Caco-2 (cell line): Measurements from ENCODE around the gene RANBP3. TPM values are rescaled to one million over a fixed set of nuclear protein-coding genes. Genes with fewer than 3 reads are reported as not detected.
A peak's percentile ranks its signal among the peaks of the same experiment; 100 is the strongest.

Source experiments
- BruUV-seq: library from RNA; stranded (reverse); fragments of 400-500 nt; replicated peaks from 2 replicates; lab custom pipeline; 2021; lab: Mats Ljungman, UMichigan
- CTCF ChIA-PET: fragments of 300-600 bp; sonication (Branson Sonifier 250); formaldehyde crosslinking; loops from one replicate; lab custom pipeline; 2022; ENCODE audit warnings: antibody characterized with exemption; lab: Charles Lee
- POLR2A ChIA-PET: fragments of 300-600 bp; sonication (Branson Sonifier 250); formaldehyde crosslinking; loops from one replicate; lab custom pipeline; 2022; ENCODE audit warnings: antibody characterized with exemption; lab: Charles Lee
- DNase-seq, 2 experiments: peaks; one replicate each; pipeline versions ENCODE4 v3.0.0 to v3.0.0-alpha.2; 2020 to 2022
- H3K27me3 ChIP-seq: replicated peaks from 2 replicates; pipeline ENCODE4 v1.6.0; 2011; ENCODE audit warnings: low read length; ENCODE audit not compliant: control insufficient read depth, insufficient read depth
- H3K36me3 ChIP-seq: 2 replicates; pipeline ENCODE4 v1.5.1; 2011; ENCODE audit warnings: low read length; ENCODE audit not compliant: control insufficient read depth, insufficient read depth
- H3K4me1 ChIP-seq: fragments of 250-450 bp; sonication (Bioruptor Pico); 2 replicates; pipeline ENCODE4 v1.5.1; 2020; ENCODE audit warnings: mild to moderate bottlenecking
- H3K4me3 ChIP-seq: 2 replicates; pipeline ENCODE4 v1.5.1; 2011; ENCODE audit warnings: low read depth, mild to moderate bottlenecking, control low read depth, low read length
- H3K9me3 ChIP-seq: fragments of 250-450 bp; sonication (Bioruptor Pico); 2 replicates; pipeline ENCODE4 v1.5.1; 2020; ENCODE audit warnings: mild to moderate bottlenecking, moderate library complexity
- H3K27ac Mint-ChIP-seq: one replicate; pipeline ENCODE4 v1.8.0; 2022; ENCODE audit warnings: mixed read lengths; ENCODE audit not compliant: unreplicated experiment
- H3K27me3 Mint-ChIP-seq: one replicate; pipeline ENCODE4 v1.8.0; 2022; ENCODE audit warnings: mixed read lengths; ENCODE audit not compliant: insufficient read depth, unreplicated experiment
- H3K36me3 Mint-ChIP-seq: one replicate; pipeline ENCODE4 v1.8.0; 2022; ENCODE audit warnings: mild to moderate bottlenecking, mixed read lengths; ENCODE audit not compliant: insufficient read depth, unreplicated experiment
- H3K4me1 Mint-ChIP-seq: one replicate; pipeline ENCODE4 v1.8.0; 2022; ENCODE audit warnings: low read depth, mixed read lengths; ENCODE audit not compliant: unreplicated experiment
- H3K4me3 Mint-ChIP-seq: one replicate; pipeline ENCODE4 v1.8.0; 2022; ENCODE audit warnings: mild to moderate bottlenecking, moderate library complexity, mixed read lengths; ENCODE audit not compliant: unreplicated experiment
- H3K9me3 Mint-ChIP-seq: one replicate; pipeline ENCODE4 v1.8.0; 2022; ENCODE audit warnings: mixed read lengths; ENCODE audit not compliant: unreplicated experiment
- CTCF ChIP-seq, 2 experiments: fragments of 200-600 bp in 1 of 2; IDR thresholded peaks; 1 replicate in 1 of 2; 2 replicates in 1 of 2; pipeline versions ENCODE4 v1.5.1 to v1.8.0; 2011 to 2022; ENCODE audit warnings: antibody characterized with exemption in 1 of 2, control low read depth in 1 of 2, inconsistent platforms in 1 of 2, low read depth in 1 of 2, low read length in 1 of 2, mild to moderate bottlenecking in 1 of 2, moderate library complexity in 1 of 2; ENCODE audit not compliant: insufficient read depth in 1 of 2, severe bottlenecking in 1 of 2, unreplicated experiment in 1 of 2
- intact Hi-C: fragments of 100-400 bp; cut with micrococcal nuclease; formaldehyde crosslinking; loops from one replicate; pipeline ENCODE4 v1.10.0; 2022; ENCODE audit not compliant: unreplicated experiment
- total RNA-seq: library from RNA; stranded (reverse); gene quantifications from 2 replicates; pipeline ENCODE4 v1.2.3, GENCODE V29; 2022

The RANBP3 gene
- total RNA-seq, 1 experiment from 2014 or later = 90.4 TPM

- H3K4me3 Mint-ChIP-seq = peak overlapping the region; percentile 29
- peaks cover 30% of the 10 kb centered on the region for H3K4me1 ChIP-seq
- no peak for TF ChIP-seq CTCF (IDR thresholded peaks at IDR 0.05; ENCODE audit: insufficient read depth in 1 of 2, low read depth in 1 of 2, low read length in 1 of 2, severe bottlenecking in 1 of 2, unreplicated experiment in 1 of 2)
- TSS peak; percentile 42 for BruUV-seq
- no peaks in the 10 kb centered on the region for H3K4me1 Mint-ChIP-seq
- H3K36me3 Mint-ChIP-seq = peaks cover 56% of the 10 kb centered on the region
- no peaks in the 10 kb centered on the region for H3K36me3 ChIP-seq
- no peaks in the 10 kb centered on the region for H3K27me3 ChIP-seq
- peak overlapping the region; percentile 59 for H3K27ac Mint-ChIP-seq
- no peak for DNase-seq
- no peaks in the 10 kb centered on the region for H3K9me3 ChIP-seq
- no peaks in the 10 kb centered on the region for H3K9me3 Mint-ChIP-seq
- no peaks in the 10 kb centered on the region for H3K27me3 Mint-ChIP-seq
- CTCF ChIA-PET = no interaction called here
- no peak overlapping the region for H3K4me3 ChIP-seq
- POLR2A ChIA-PET = no interaction called here
- intact Hi-C loops = no loop called here
These were observed 61.7 kb downstream of the RANBP3 start for GRCh38 chr19:5916181-5916708.

- no TSS peak for BruUV-seq
- Histone ChIP-seq H3K4me3 (no peak overlapping the region), H3K9me3 (no peaks in the 10 kb centered on the region), H3K27me3 (no peaks in the 10 kb centered on the region), H3K36me3 (no peaks in the 10 kb centered on the region), H3K4me1 (peaks cover 30% of the 10 kb centered on the region)
- Mint-ChIP-seq H3K4me1 (no peaks in the 10 kb centered on the region), H3K27me3 (no peaks in the 10 kb centered on the region), H3K27ac (peak overlapping the region; percentile 59), H3K36me3 (peaks cover 53% of the 10 kb centered on the region), H3K9me3 (no peaks in the 10 kb centered on the region), H3K4me3 (peak overlapping the region; percentile 29)
- intact Hi-C loops = no loop called here
- no peak for TF ChIP-seq CTCF (IDR thresholded peaks at IDR 0.05; ENCODE audit: insufficient read depth in 1 of 2, low read depth in 1 of 2, low read length in 1 of 2, severe bottlenecking in 1 of 2, unreplicated experiment in 1 of 2)
- no peak for DNase-seq
- ChIA-PET POLR2A (no interaction called here), CTCF (no interaction called here)
These were observed 62.2 kb downstream of the RANBP3 start for GRCh38 chr19:5915782-5916165.

- Mint-ChIP-seq H3K36me3 (peaks cover 50% of the 10 kb centered on the region), H3K27me3 (no peaks in the 10 kb centered on the region), H3K27ac (peak overlapping the region; percentile 59), H3K4me3 (peak overlapping the region; percentile 29), H3K9me3 (no peaks in the 10 kb centered on the region), H3K4me1 (no peaks in the 10 kb centered on the region)
- POLR2A ChIA-PET = interaction anchor here (1.0 kb wide), 1 partner anchor 11 kb away, joined by 4 read pairs; the partner anchor contains the start of gene NDUFA11
- Histone ChIP-seq H3K4me3 (no peak overlapping the region), H3K9me3 (no peaks in the 10 kb centered on the region), H3K27me3 (no peaks in the 10 kb centered on the region), H3K4me1 (peaks cover 30% of the 10 kb centered on the region), H3K36me3 (no peaks in the 10 kb centered on the region)
- no peak for TF ChIP-seq CTCF (IDR thresholded peaks at IDR 0.05; ENCODE audit: insufficient read depth in 1 of 2, low read depth in 1 of 2, low read length in 1 of 2, severe bottlenecking in 1 of 2, unreplicated experiment in 1 of 2)
- CTCF ChIA-PET = no interaction called here
- peak; percentile 81 to 83 for DNase-seq
- no TSS peak for BruUV-seq
- intact Hi-C loops = no loop called here
These were observed 62.8 kb downstream of the RANBP3 start for GRCh38 chr19:5914946-5915781.
